Breast epithelium (tissue), 4 donors: ENCODE results near the gene ACP5. TPM values are rescaled to one million over a fixed set of nuclear protein-coding genes. Genes with fewer than 3 reads are reported as not detected.

Experiments used
- DNase-seq, 2 donors: peaks; one replicate each; pipeline ENCODE4 v3.0.0-alpha.2; 2019; ENCODE audit warnings: low spot score in 2 of 2
- H3K27ac ChIP-seq, 2 donors: fragments of 200-600 bp; sonication (generic) in 1 of 2; one replicate each; pipeline ENCODE4 v1.5.1; 2016 to 2019; ENCODE audit warnings: mild to moderate bottlenecking in 1 of 2
- H3K27me3 ChIP-seq, 2 donors: fragments of 200-600 bp; sonication (generic) in 1 of 2; one replicate each; pipeline versions ENCODE4 v1.5.1 to v1.6.0; 2017 to 2019; ENCODE audit warnings: control low read depth in 1 of 2, mild to moderate bottlenecking in 1 of 2
- H3K36me3 ChIP-seq: fragments of 200-600 bp; one replicate; pipeline ENCODE4 v1.5.1; 2019
- H3K4me1 ChIP-seq, 2 donors: fragments of 200-600 bp; sonication (generic); one replicate each; pipeline ENCODE4 v1.5.1; 2016 to 2019; ENCODE audit warnings: control low read depth in 1 of 2
- H3K4me3 ChIP-seq, 3 donors: fragments of 200-600 bp; sonication (generic); 1 replicate in 2 of 3; 2 replicates in 1 of 3; pipeline ENCODE4 v1.5.1; 2016 to 2019; ENCODE audit warnings: mild to moderate bottlenecking in 3 of 3, moderate library complexity in 2 of 3
- H3K9me3 ChIP-seq, 2 donors: fragments of 200-600 bp; sonication (generic) in 1 of 2; one replicate each; pipeline ENCODE4 v1.5.1; 2016 to 2019; ENCODE audit warnings: control low read depth in 1 of 2
- CTCF ChIP-seq, 3 donors: fragments of 450-650 bp; IDR thresholded peaks; one replicate each; pipeline ENCODE4 v1.5.1; 2016 to 2017; ENCODE audit warnings: antibody characterized with exemption in 3 of 3, mild to moderate bottlenecking in 3 of 3, moderate library complexity in 3 of 3
- POLR2A ChIP-seq: fragments of 450-650 bp; IDR thresholded peaks from one replicate; pipeline ENCODE4 v1.6.1; 2016; ENCODE audit warnings: antibody characterized with exemption, mild to moderate bottlenecking, moderate library complexity
- POLR2AphosphoS5 ChIP-seq, 3 donors: sonication (generic); formaldehyde crosslinking; IDR thresholded peaks; one replicate each; pipeline ENCODE4 v1.6.1; 2017; ENCODE audit warnings: antibody characterized with exemption in 3 of 3
- intact Hi-C: fragments of 100-400 bp; cut with DNase I; formaldehyde crosslinking; loops from one replicate; pipeline ENCODE4 v1.15.1; 2023; ENCODE audit warnings: low total_unique reads
- total RNA-seq, 3 donors: library from RNA; depleted of rRNA; stranded (reverse); fragments of >200 nt; gene quantifications; one replicate each; pipeline ENCODE4 v1.1.0, GENCODE V29; 2016

The ACP5 gene
- total RNA-seq, 3 donors from 2014 or later = 33.4 to 101 (median 92.8) TPM

- Histone ChIP-seq H3K27ac (peak overlapping the region; percentile 74 to 91), H3K36me3 (no peaks in the 10 kb centered on the region), H3K4me3 (no peak overlapping the region), H3K9me3 (no peaks in the 10 kb centered on the region), H3K4me1 (peaks cover 1 to 12% of the 10 kb centered on the region in 2 donors), H3K27me3 (no peaks in the 10 kb centered on the region)
- no peak for DNase-seq
- TF ChIP-seq POLR2AphosphoS5 (IDR thresholded peaks at IDR 0.05) (no peak), POLR2A (no peak), CTCF (IDR thresholded peaks at IDR 0.05) (no peak)
- intact Hi-C loops = no loop called here
Observed at GRCh38 chr19:11552666-11553372, 24.6 kb downstream of the ACP5 start.

- peaks cover 0 to 5% of the 10 kb centered on the region in 2 donors for H3K4me1 ChIP-seq
- H3K27ac ChIP-seq = peak overlapping the region; percentile 74 to 91
- H3K27me3 ChIP-seq = no peaks in the 10 kb centered on the region
- H3K4me3 ChIP-seq = peak overlapping the region in 2 of 3 donors; percentile 5 to 40
- TF ChIP-seq CTCF (IDR thresholded peaks at IDR 0.05) (no peak), POLR2AphosphoS5 (IDR thresholded peaks at IDR 0.05) (no peak), POLR2A (no peak)
- no peaks in the 10 kb centered on the region for H3K36me3 ChIP-seq
- intact Hi-C loops = no loop called here
- H3K9me3 ChIP-seq = no peaks in the 10 kb centered on the region
- DNase-seq = peak in 1 of 2 donors; percentile 64
Observed at GRCh38 chr19:11551603-11552235, 25.7 kb downstream of the ACP5 start.

GRCh38 chr19:11550265-11550664 lies 27.2 kb downstream of the ACP5 start:
- TF ChIP-seq POLR2AphosphoS5 (IDR thresholded peaks at IDR 0.05) (no peak), CTCF (IDR thresholded peaks at IDR 0.05) (no peak), POLR2A (no peak)
- peak overlapping the region in 1 of 2 donors; percentile 19 for H3K27ac ChIP-seq
- H3K36me3 ChIP-seq = no peaks in the 10 kb centered on the region
- no peaks in the 10 kb centered on the region for H3K9me3 ChIP-seq
- intact Hi-C loops = no loop called here
- no peaks in the 10 kb centered on the region for H3K4me1 ChIP-seq
- no peaks in the 10 kb centered on the region for H3K27me3 ChIP-seq
- DNase-seq = no peak
- no peak overlapping the region for H3K4me3 ChIP-seq

- Histone ChIP-seq H3K36me3 (no peaks in the 10 kb centered on the region), H3K4me3 (no peak overlapping the region), H3K4me1 (no peaks in the 10 kb centered on the region), H3K27ac (no peak overlapping the region), H3K9me3 (no peaks in the 10 kb centered on the region), H3K27me3 (no peaks in the 10 kb centered on the region)
- DNase-seq = no peak
- intact Hi-C loops = no loop called here
- TF ChIP-seq POLR2A = no peak
- TF ChIP-seq POLR2AphosphoS5 (IDR thresholded peaks at IDR 0.05) = no peak
- no peak for TF ChIP-seq CTCF (IDR thresholded peaks at IDR 0.05)
Observed at GRCh38 chr19:11549386-11549953, 28.0 kb downstream of the ACP5 start.
